ENCODE measurements around the gene TINCR. TPM values are rescaled to one million over a fixed set of nuclear protein-coding genes. Genes with fewer than 3 reads are reported as not detected.

The TINCR gene
- total RNA-seq, 3 donors from 2014 or later (not counting 1 experiment from before 2014, with no cell fraction given): 1.6 to 2.2 (median 1.7) TPM

DNA sequence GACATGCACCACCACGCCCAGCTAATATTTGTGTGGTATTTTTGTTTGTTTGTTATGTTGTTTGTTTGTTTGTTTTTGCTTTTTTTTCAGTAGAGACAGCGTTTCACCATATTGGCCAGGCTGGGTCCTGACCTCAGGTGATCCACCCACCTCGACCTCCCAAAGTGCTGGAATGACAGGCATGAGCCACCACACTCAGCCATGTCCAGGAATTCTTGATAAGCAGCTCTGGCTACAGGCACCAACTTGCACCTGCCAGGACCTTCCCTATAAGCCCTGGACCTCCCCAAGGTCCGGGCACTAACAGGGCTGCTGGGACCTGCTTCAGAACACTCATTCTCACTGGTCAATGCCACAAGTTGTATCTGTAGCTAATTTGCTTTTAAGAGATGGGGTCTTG lies 48.7 kb downstream of the TINCR start:
- Mint-ChIP-seq H3K27ac (no peak overlapping the region), H3K9me3 (peaks cover 2 to 6% of the 10 kb centered on the region in 2 donors)
- H3K27me3 ChIP-seq (ENCODE audit: control insufficient read depth, insufficient read depth, low read length): no peaks in the 10 kb centered on the region

DNA sequence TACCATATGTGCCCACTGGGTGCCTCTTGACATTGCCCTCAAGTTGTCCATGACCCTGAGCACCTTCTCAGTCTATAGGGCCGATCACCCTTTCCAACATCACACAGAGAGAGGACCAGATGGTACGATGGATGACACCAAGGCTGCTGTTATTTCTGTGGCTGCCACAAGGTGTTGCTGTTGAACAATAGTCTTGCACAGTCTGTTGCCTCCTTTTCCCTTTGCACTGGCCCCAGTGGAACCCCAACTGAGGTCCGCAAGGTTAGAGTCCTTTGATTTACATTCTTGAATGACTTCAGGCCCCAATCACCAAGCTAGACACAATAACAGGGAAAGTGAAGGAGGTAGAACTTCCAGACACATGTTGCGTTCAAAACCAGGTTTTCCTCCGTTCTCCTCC lies 52.0 kb downstream of the TINCR start:
- peaks cover 0 to 4% of the 10 kb centered on the region in 2 donors for H3K27me3 Mint-ChIP-seq (ENCODE audit: low read depth in 2 of 2)
- H3K36me3 Mint-ChIP-seq: no peaks in the 10 kb centered on the region
- DNase-seq: no peak
- Histone ChIP-seq H3K36me3 (ENCODE audit: control insufficient read depth, insufficient read depth, low read length) (no peaks in the 10 kb centered on the region), H3K9me3 (ENCODE audit: control insufficient read depth, insufficient read depth, low read length) (peaks cover 16% of the 10 kb centered on the region), H3K4me3 (ENCODE audit: low read length) (no peak overlapping the region), H3K27me3 (ENCODE audit: control insufficient read depth, insufficient read depth, low read length) (no peaks in the 10 kb centered on the region), H3K27ac (ENCODE audit: low read length) (no peak overlapping the region), H3K4me1 (ENCODE audit: control insufficient read depth, insufficient read depth, low read length) (no peaks in the 10 kb centered on the region)
- intact Hi-C loops (cut with micrococcal nuclease): no loop called here
- TF ChIP-seq, protein P1, sequence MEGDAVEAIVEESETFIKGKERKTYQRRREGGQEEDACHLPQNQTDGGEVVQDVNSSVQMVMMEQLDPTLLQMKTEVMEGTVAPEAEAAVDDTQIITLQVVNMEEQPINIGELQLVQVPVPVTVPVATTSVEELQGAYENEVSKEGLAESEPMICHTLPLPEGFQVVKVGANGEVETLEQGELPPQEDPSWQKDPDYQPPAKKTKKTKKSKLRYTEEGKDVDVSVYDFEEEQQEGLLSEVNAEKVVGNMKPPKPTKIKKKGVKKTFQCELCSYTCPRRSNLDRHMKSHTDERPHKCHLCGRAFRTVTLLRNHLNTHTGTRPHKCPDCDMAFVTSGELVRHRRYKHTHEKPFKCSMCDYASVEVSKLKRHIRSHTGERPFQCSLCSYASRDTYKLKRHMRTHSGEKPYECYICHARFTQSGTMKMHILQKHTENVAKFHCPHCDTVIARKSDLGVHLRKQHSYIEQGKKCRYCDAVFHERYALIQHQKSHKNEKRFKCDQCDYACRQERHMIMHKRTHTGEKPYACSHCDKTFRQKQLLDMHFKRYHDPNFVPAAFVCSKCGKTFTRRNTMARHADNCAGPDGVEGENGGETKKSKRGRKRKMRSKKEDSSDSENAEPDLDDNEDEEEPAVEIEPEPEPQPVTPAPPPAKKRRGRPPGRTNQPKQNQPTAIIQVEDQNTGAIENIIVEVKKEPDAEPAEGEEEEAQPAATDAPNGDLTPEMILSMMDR (IDR thresholded peaks at IDR 0.05): no peak
- no peak overlapping the region for H3K4me3 Mint-ChIP-seq
- ATAC-seq: no peak
- 80% methylated on average over 4 of the region's 5 CpGs for WGBS (ENCODE audit: insufficient coverage)
- peaks cover 2 to 6% of the 10 kb centered on the region in 2 donors for H3K9me3 Mint-ChIP-seq
- H3K27ac Mint-ChIP-seq: no peak overlapping the region
- H3K4me1 Mint-ChIP-seq: no peaks in the 10 kb centered on the region

More for the DNA sequence above, 48.7 kb downstream of the TINCR start:
- Mint-ChIP-seq H3K27me3 (ENCODE audit: low read depth in 2 of 2) (peaks cover 0 to 10% of the 10 kb centered on the region in 2 donors), H3K36me3 (no peaks in the 10 kb centered on the region), H3K4me1 (no peaks in the 10 kb centered on the region), H3K4me3 (no peak overlapping the region)
- no peaks in the 10 kb centered on the region for H3K36me3 ChIP-seq (ENCODE audit: control insufficient read depth, insufficient read depth, low read length)
- no peak overlapping the region for H3K27ac ChIP-seq (ENCODE audit: low read length)
- intact Hi-C loops (cut with micrococcal nuclease): no loop called here
- 73% methylated on average over 4 of the region's 4 CpGs for WGBS (ENCODE audit: insufficient coverage)
- TF ChIP-seq, protein P1 (IDR thresholded peaks at IDR 0.05): no peak
- peaks cover 16% of the 10 kb centered on the region for H3K9me3 ChIP-seq (ENCODE audit: control insufficient read depth, insufficient read depth, low read length)
- no peak for DNase-seq
- no peak for ATAC-seq
- H3K4me3 ChIP-seq (ENCODE audit: low read length): no peak overlapping the region
- H3K4me1 ChIP-seq (ENCODE audit: control insufficient read depth, insufficient read depth, low read length): no peaks in the 10 kb centered on the region

DNA sequence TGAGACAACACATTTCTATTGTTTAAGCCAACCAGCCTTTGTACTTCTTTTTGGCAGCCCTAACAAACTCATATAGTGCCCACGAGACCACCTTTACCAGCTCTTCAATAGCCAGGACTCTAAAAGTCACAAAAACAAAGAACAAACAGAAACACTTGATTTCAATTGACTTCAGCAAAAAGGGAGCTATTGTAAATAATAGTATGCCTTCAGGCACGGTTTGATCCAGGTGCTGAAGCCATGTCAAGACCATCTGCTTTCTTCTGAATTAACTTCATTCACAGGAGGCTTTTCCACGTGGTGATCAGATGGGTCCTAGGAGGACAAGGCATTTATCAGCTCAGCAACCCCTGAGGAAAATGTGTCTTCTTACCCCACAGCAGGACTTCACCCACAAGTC lies 53.8 kb downstream of the TINCR start:
- H3K9me3 Mint-ChIP-seq: peaks cover 2 to 6% of the 10 kb centered on the region in 2 donors
- no peaks in the 10 kb centered on the region for H3K4me1 Mint-ChIP-seq
- no peaks in the 10 kb centered on the region for H3K27me3 Mint-ChIP-seq (ENCODE audit: low read depth in 2 of 2)
- Histone ChIP-seq H3K27ac (ENCODE audit: low read length) (no peak overlapping the region), H3K36me3 (ENCODE audit: control insufficient read depth, insufficient read depth, low read length) (no peaks in the 10 kb centered on the region), H3K27me3 (ENCODE audit: control insufficient read depth, insufficient read depth, low read length) (no peaks in the 10 kb centered on the region), H3K4me1 (ENCODE audit: control insufficient read depth, insufficient read depth, low read length) (no peaks in the 10 kb centered on the region), H3K4me3 (ENCODE audit: low read length) (no peak overlapping the region), H3K9me3 (ENCODE audit: control insufficient read depth, insufficient read depth, low read length) (peaks cover 16% of the 10 kb centered on the region)
- H3K36me3 Mint-ChIP-seq: no peaks in the 10 kb centered on the region
- no peak overlapping the region for H3K27ac Mint-ChIP-seq
- ATAC-seq: no peak
- DNase-seq: no peak
- TF ChIP-seq, protein P1 (IDR thresholded peaks at IDR 0.05): no peak
- intact Hi-C loops (cut with micrococcal nuclease): no loop called here
- H3K4me3 Mint-ChIP-seq: no peak overlapping the region
- WGBS (ENCODE audit: insufficient coverage): 62% methylated on average over 3 of the region's 3 CpGs

DNA sequence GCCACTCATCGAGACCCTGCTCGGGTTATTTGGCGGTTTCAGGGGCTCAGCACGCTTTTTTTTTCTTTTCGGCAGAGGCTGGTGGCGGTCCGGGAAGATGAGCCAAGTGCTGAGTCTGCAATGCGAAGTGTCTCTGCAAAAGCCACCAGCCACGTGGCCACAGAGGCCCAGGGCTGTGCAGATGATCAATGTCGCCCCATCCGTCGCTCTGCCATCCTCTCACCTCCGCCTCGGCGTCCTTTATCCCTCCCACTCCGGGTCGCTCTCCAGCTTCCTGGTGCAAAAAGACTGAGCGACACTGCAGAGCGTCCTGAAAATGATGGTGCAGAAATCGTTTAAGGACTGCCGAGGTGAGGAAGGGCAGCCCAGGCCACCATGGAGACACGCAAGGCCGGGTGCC lies 55.0 kb downstream of the TINCR start:
- no peaks in the 10 kb centered on the region for H3K27me3 Mint-ChIP-seq (ENCODE audit: low read depth in 2 of 2)
- Histone ChIP-seq H3K27ac (ENCODE audit: low read length) (no peak overlapping the region), H3K27me3 (ENCODE audit: control insufficient read depth, insufficient read depth, low read length) (no peaks in the 10 kb centered on the region), H3K4me1 (ENCODE audit: control insufficient read depth, insufficient read depth, low read length) (no peaks in the 10 kb centered on the region), H3K36me3 (ENCODE audit: control insufficient read depth, insufficient read depth, low read length) (no peaks in the 10 kb centered on the region), H3K9me3 (ENCODE audit: control insufficient read depth, insufficient read depth, low read length) (peaks cover 16% of the 10 kb centered on the region), H3K4me3 (ENCODE audit: low read length) (no peak overlapping the region)
- no peaks in the 10 kb centered on the region for H3K36me3 Mint-ChIP-seq
- no peak for DNase-seq
- WGBS (ENCODE audit: insufficient coverage): 84% methylated on average over 23 of the region's 23 CpGs
- no peak overlapping the region for H3K4me3 Mint-ChIP-seq
- H3K4me1 Mint-ChIP-seq: no peaks in the 10 kb centered on the region
- ATAC-seq: no peak
- TF ChIP-seq, protein P1 (IDR thresholded peaks at IDR 0.05): no peak
- H3K9me3 Mint-ChIP-seq: peaks cover 2 to 6% of the 10 kb centered on the region in 2 donors
- intact Hi-C loops (cut with micrococcal nuclease): no loop called here
- H3K27ac Mint-ChIP-seq: no peak overlapping the region
